Mucosa of rectum (tissue), 2 donors: ENCODE measurements around the gene NOL3.

ENCODE experiments used
- H3K27ac ChIP-seq, 2 donors: one replicate each; pipeline ENCODE4 v1.7.0; 2013; ENCODE audit warnings: inconsistent platforms in 2 of 2, low read depth in 2 of 2, low read length in 2 of 2
- H3K27me3 ChIP-seq, 2 donors: one replicate each; pipeline ENCODE4 v1.7.0; 2013; ENCODE audit warnings: low read length in 2 of 2; ENCODE audit not compliant: control insufficient read depth in 2 of 2, insufficient read depth in 2 of 2
- H3K36me3 ChIP-seq, 2 donors: one replicate each; pipeline ENCODE4 v1.7.0; 2013; ENCODE audit warnings: low read length in 2 of 2; ENCODE audit not compliant: control insufficient read depth in 2 of 2, insufficient read depth in 2 of 2
- H3K4me1 ChIP-seq, 2 donors: one replicate each; pipeline ENCODE4 v1.7.0; 2013; ENCODE audit warnings: low read length in 2 of 2, mild to moderate bottlenecking in 1 of 2; ENCODE audit not compliant: control insufficient read depth in 2 of 2, insufficient read depth in 2 of 2
- H3K4me3 ChIP-seq, 2 donors: one replicate each; pipeline ENCODE4 v1.7.0; 2013; ENCODE audit warnings: low read length in 2 of 2
- H3K9ac ChIP-seq, 2 donors: one replicate each; pipeline ENCODE4 v1.7.0; 2013; ENCODE audit warnings: low read length in 2 of 2, low read depth in 1 of 2, mild to moderate bottlenecking in 1 of 2
- H3K9me3 ChIP-seq, 2 donors: one replicate each; pipeline ENCODE4 v1.7.0; 2013; ENCODE audit warnings: low read length in 2 of 2; ENCODE audit not compliant: control insufficient read depth in 2 of 2
- donor health status: healthy.
- donor health status: Normal muscosa, but diverticular disease.

NOL3 gene

GRCh38 chr16:67204076-67204475, 33.7 kb downstream of the NOL3 start:
- Histone ChIP-seq H3K4me1 (peaks cover 0 to 4% of the 10 kb centered on the region in 2 donors), H3K36me3 (peaks cover 25 to 28% of the 10 kb centered on the region in 2 donors), H3K27ac (no peak overlapping the region), H3K4me3 (no peak overlapping the region), H3K9me3 (no peaks in the 10 kb centered on the region), H3K9ac (no peak overlapping the region), H3K27me3 (no peaks in the 10 kb centered on the region)

DNA sequence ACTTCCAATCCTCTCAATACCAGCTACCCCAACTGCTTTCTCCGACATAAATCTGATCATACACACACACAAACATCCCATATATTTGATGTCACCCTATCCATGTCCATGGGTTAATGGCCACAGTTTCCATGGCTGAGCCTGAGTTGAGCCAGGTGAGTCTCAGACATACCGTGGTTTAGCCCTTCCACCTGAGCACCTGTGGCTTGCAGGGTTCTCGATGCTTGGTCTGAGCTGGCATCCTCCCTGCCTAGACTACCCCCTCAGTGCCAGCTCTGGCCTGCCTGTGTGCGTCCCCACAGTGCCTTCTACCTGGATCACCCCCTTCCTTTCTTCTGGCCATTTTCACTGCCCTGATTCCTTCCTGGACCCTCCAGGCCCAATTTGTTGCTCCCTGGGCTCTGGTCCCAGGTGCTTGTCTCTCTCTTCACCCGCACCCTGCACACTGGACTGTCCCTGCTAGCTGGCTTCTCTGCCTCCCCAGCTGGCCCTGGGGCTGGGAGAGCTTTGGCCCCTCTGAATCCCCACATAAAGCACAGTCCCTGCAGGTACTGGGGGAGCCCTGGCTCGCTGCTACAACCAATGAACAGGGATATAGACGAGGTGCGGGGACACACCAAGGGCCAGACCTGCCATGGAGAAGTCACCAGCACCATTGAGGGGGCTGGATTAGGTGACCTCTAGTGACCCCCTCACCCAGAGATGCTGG, 35.9 kb downstream of the NOL3 start:
- H3K9me3 ChIP-seq, result no peaks in the 10 kb centered on the region
- no peaks in the 10 kb centered on the region for H3K4me1 ChIP-seq
- no peak overlapping the region for H3K9ac ChIP-seq
- H3K4me3 ChIP-seq, result no peak overlapping the region
- H3K27ac ChIP-seq, result no peak overlapping the region
- H3K36me3 ChIP-seq, result peaks cover 21 to 26% of the 10 kb centered on the region in 2 donors
- H3K27me3 ChIP-seq, result no peaks in the 10 kb centered on the region

DNA sequence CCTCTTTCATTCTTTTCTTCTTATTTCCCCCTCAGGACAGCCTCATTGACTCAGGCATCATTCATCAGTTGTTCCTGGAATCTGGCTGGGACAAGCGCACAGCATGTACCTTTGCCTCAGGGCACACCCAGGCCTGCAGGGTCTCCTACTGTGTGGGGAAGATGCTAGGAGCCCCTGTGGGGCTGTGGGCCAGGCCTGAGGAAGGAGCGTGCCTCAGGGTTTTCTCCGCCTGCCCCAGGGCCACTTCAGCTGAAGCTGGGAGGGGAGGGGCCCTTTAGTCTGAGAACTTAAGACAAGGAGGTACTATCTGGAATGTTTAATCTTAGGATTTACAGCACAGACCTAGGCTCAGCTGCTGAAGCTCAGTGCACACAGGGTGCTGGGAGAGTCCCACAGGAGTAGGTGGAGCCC, 36.5 kb downstream of the NOL3 start:
- H3K4me3 ChIP-seq, result no peak overlapping the region
- no peaks in the 10 kb centered on the region for H3K4me1 ChIP-seq
- H3K9me3 ChIP-seq, result no peaks in the 10 kb centered on the region
- H3K9ac ChIP-seq, result no peak overlapping the region
- H3K36me3 ChIP-seq, result peaks cover 16 to 21% of the 10 kb centered on the region in 2 donors
- H3K27me3 ChIP-seq, result no peaks in the 10 kb centered on the region
- H3K27ac ChIP-seq, result no peak overlapping the region

- no peaks in the 10 kb centered on the region for H3K27me3 ChIP-seq
- H3K9ac ChIP-seq, result no peak overlapping the region
These were observed 37.1 kb downstream of the NOL3 start for GRCh38 chr16:67207249-67208091.

GRCh38 chr16:67208154-67208896, 38.0 kb downstream of the NOL3 start:
- H3K27me3 ChIP-seq, result no peaks in the 10 kb centered on the region
- no peak overlapping the region for H3K27ac ChIP-seq
- H3K4me1 ChIP-seq, result no peaks in the 10 kb centered on the region
- H3K9ac ChIP-seq, result no peak overlapping the region
- H3K9me3 ChIP-seq, result no peaks in the 10 kb centered on the region
- H3K36me3 ChIP-seq, result peaks cover 2 to 6% of the 10 kb centered on the region in 2 donors
- no peak overlapping the region for H3K4me3 ChIP-seq

More at GRCh38 chr16:67207249-67208091, 37.1 kb downstream of the NOL3 start:
- no peaks in the 10 kb centered on the region for H3K4me1 ChIP-seq
- peaks cover 10 to 15% of the 10 kb centered on the region in 2 donors for H3K36me3 ChIP-seq
- H3K4me3 ChIP-seq, result no peak overlapping the region
- H3K27ac ChIP-seq, result no peak overlapping the region
- no peaks in the 10 kb centered on the region for H3K9me3 ChIP-seq

DNA sequence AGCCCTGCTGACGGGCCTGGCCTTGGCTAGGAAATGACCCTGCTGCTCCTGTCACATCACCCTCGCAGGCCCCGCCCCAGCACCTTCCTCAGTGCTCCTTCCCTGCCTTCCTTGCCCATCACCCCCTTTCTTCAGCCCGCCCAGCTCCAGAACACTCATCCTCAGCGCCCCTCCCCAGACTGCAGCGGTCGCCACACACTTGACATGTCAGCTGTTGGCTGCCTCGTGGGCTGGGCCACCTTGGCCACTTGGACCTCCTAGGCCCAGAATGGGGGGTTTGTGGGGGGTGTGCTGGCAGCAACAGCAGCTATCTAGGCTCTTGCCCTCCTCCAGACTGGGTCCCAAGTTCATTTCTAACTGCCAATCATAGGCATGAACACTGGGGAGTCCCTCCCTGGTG, 39.2 kb downstream of the NOL3 start:
- Histone ChIP-seq H3K36me3 (no peaks in the 10 kb centered on the region), H3K9ac (no peak overlapping the region), H3K4me1 (peaks cover 0 to 2% of the 10 kb centered on the region in 2 donors), H3K27ac (no peak overlapping the region), H3K9me3 (no peaks in the 10 kb centered on the region), H3K27me3 (no peaks in the 10 kb centered on the region), H3K4me3 (no peak overlapping the region)

GRCh38 chr16:67210069-67210937, 40.0 kb downstream of the NOL3 start:
- H3K36me3 ChIP-seq, result no peaks in the 10 kb centered on the region
- no peak overlapping the region for H3K4me3 ChIP-seq
- H3K9me3 ChIP-seq, result no peaks in the 10 kb centered on the region
- H3K4me1 ChIP-seq, result peaks cover 0 to 2% of the 10 kb centered on the region in 2 donors
- no peaks in the 10 kb centered on the region for H3K27me3 ChIP-seq
- no peak overlapping the region for H3K9ac ChIP-seq
- H3K27ac ChIP-seq, result no peak overlapping the region

DNA sequence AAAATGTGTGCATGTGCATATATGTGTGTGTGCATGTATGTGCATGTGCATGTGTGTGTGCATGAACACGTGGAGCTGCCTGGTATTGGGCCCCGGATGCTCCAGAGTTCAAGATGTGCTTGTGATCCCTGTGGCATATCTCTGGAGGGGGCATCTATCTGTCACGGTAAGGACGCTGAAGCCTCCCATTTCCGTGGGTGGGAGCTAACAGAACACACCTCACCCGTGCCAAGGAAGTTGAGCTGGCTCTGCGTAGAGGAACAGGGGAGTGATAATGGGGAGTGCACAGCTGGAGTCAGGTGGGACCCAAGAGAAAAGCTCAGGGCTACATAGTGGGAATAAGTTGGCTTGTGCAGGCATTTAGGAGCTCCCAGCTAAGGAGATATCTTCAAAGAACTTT, 41.3 kb downstream of the NOL3 start:
- Histone ChIP-seq H3K27ac (no peak overlapping the region), H3K36me3 (no peaks in the 10 kb centered on the region), H3K9ac (no peak overlapping the region), H3K9me3 (no peaks in the 10 kb centered on the region), H3K4me3 (no peak overlapping the region), H3K4me1 (peaks cover 0 to 2% of the 10 kb centered on the region in 2 donors), H3K27me3 (no peaks in the 10 kb centered on the region)

- Histone ChIP-seq H3K9me3 (no peaks in the 10 kb centered on the region), H3K4me1 (peaks cover 0 to 2% of the 10 kb centered on the region in 2 donors), H3K9ac (no peak overlapping the region), H3K27ac (no peak overlapping the region), H3K4me3 (no peak overlapping the region), H3K27me3 (no peaks in the 10 kb centered on the region), H3K36me3 (no peaks in the 10 kb centered on the region)
These were observed 42.4 kb downstream of the NOL3 start for GRCh38 chr16:67212766-67213165.
